Measurements from ENCODE around the gene REST.
"Not testable (repeated sequence)": the region's sequence is repeated elsewhere in the genome, so short reads cannot be mapped to it uniquely, and the experiment has no call there.

REST gene

GRCh38 chr4:56905796-56906195 is 1.9 kb upstream of the REST start:
- Histone ChIP-seq H3K4me3 (no peak overlapping the region), H3K9me3 (ENCODE audit: low read depth, low read length) (no peaks in the 10 kb centered on the region), H3K27ac (no peak overlapping the region), H3K9ac (ENCODE audit: insufficient read length) (no peak overlapping the region), H3K36me3 (ENCODE audit: insufficient read depth, low read length) (peaks cover 4% of the 10 kb centered on the region; the same call in 1 of the 2 replicates)
- no peak for DNase-seq (ENCODE audit: low read depth, low spot score)
- TF ChIP-seq FOXP2 (optimal IDR thresholded peaks at IDR 0.05; ENCODE audit: control extremely low read depth, extremely low read length, insufficient read depth) (no peak), EZH2 (IDR thresholded peaks at IDR 0.05) (no peak), POLR2AphosphoS5 (IDR thresholded peaks at IDR 0.05; ENCODE audit: borderline replicate concordance, low read depth, low read length) (no peak)

- DNase-seq (ENCODE audit: low read depth, low spot score): no peak
- Histone ChIP-seq H3K4me3 (peak overlapping the region; percentile 83), H3K9ac (ENCODE audit: insufficient read length) (peak overlapping the region; percentile 67)
Observed at GRCh38 chr4:56906489-56907393, 959 bp upstream of the REST start.

GRCh38 chr4:56908206-56909085 is 746 bp downstream of the REST start:
- TF ChIP-seq FOXP2 (optimal IDR thresholded peaks at IDR 0.05; ENCODE audit: control extremely low read depth, extremely low read length, insufficient read depth) (no peak), POLR2AphosphoS5 (IDR thresholded peaks at IDR 0.05; ENCODE audit: borderline replicate concordance, low read depth, low read length) (no peak), EZH2 (IDR thresholded peaks at IDR 0.05) (no peak)
- H3K9ac ChIP-seq (ENCODE audit: insufficient read length): peak overlapping the region; percentile 88
- no peaks in the 10 kb centered on the region for H3K9me3 ChIP-seq (ENCODE audit: low read depth, low read length)
- peak overlapping the region; percentile 90 for H3K4me3 ChIP-seq
- H3K36me3 ChIP-seq (ENCODE audit: insufficient read depth, low read length): peaks cover 23% of the 10 kb centered on the region; the same call in 1 of the 2 replicates
- DNase-seq (ENCODE audit: low read depth, low spot score): no peak
- H3K27ac ChIP-seq: peak overlapping the region; percentile 83

More at GRCh38 chr4:56906489-56907393, 959 bp upstream of the REST start:
- Histone ChIP-seq H3K27ac (peak overlapping the region; percentile 40; the same call in 1 of the 2 replicates), H3K36me3 (ENCODE audit: insufficient read depth, low read length) (peaks cover 14% of the 10 kb centered on the region; the same call in 1 of the 2 replicates), H3K9me3 (ENCODE audit: low read depth, low read length) (no peaks in the 10 kb centered on the region)
- no peak for TF ChIP-seq POLR2AphosphoS5 (IDR thresholded peaks at IDR 0.05; ENCODE audit: borderline replicate concordance, low read depth, low read length)
- TF ChIP-seq FOXP2 (optimal IDR thresholded peaks at IDR 0.05; ENCODE audit: control extremely low read depth, extremely low read length, insufficient read depth): no peak
- no peak for TF ChIP-seq EZH2 (IDR thresholded peaks at IDR 0.05)

- Histone ChIP-seq H3K4me3 (peak overlapping the region; percentile 90), H3K9me3 (ENCODE audit: low read depth, low read length) (no peaks in the 10 kb centered on the region), H3K27ac (peak overlapping the region; percentile 83), H3K36me3 (ENCODE audit: insufficient read depth, low read length) (peaks cover 25% of the 10 kb centered on the region), H3K9ac (ENCODE audit: insufficient read length) (peak overlapping the region; percentile 88)
- DNase-seq (ENCODE audit: low read depth, low spot score): no peak
- TF ChIP-seq EZH2 (IDR thresholded peaks at IDR 0.05) (no peak), POLR2AphosphoS5 (IDR thresholded peaks at IDR 0.05; ENCODE audit: borderline replicate concordance, low read depth, low read length) (no peak), FOXP2 (optimal IDR thresholded peaks at IDR 0.05; ENCODE audit: control extremely low read depth, extremely low read length, insufficient read depth) (no peak)
Observed at GRCh38 chr4:56909086-56909894, 1.6 kb downstream of the REST start.

GRCh38 chr4:56910172-56910967 is 2.7 kb downstream of the REST start:
- Histone ChIP-seq H3K4me3 (peak overlapping the region; percentile 90), H3K9ac (ENCODE audit: insufficient read length) (peak overlapping the region; percentile 88), H3K9me3 (ENCODE audit: low read depth, low read length) (no peaks in the 10 kb centered on the region), H3K36me3 (ENCODE audit: insufficient read depth, low read length) (peaks cover 25% of the 10 kb centered on the region), H3K27ac (peak overlapping the region; percentile 83; the same call in 1 of the 2 replicates)
- DNase-seq (ENCODE audit: low read depth, low spot score): no peak
- TF ChIP-seq EZH2 (IDR thresholded peaks at IDR 0.05): no peak
- no peak for TF ChIP-seq POLR2AphosphoS5 (IDR thresholded peaks at IDR 0.05; ENCODE audit: borderline replicate concordance, low read depth, low read length)
- no peak for TF ChIP-seq FOXP2 (optimal IDR thresholded peaks at IDR 0.05; ENCODE audit: control extremely low read depth, extremely low read length, insufficient read depth)

GRCh38 chr4:56914336-56914735 is 6.6 kb downstream of the REST start:
- DNase-seq (ENCODE audit: low read depth, low spot score): no peak
- H3K36me3 ChIP-seq (ENCODE audit: insufficient read depth, low read length): peaks cover 48% of the 10 kb centered on the region
- H3K27ac ChIP-seq: no peak overlapping the region
- H3K4me3 ChIP-seq: no peak overlapping the region
- H3K9ac ChIP-seq (ENCODE audit: insufficient read length): no peak overlapping the region
- TF ChIP-seq POLR2AphosphoS5 (IDR thresholded peaks at IDR 0.05; ENCODE audit: borderline replicate concordance, low read depth, low read length) (no peak), FOXP2 (optimal IDR thresholded peaks at IDR 0.05; ENCODE audit: control extremely low read depth, extremely low read length, insufficient read depth) (no peak), EZH2 (IDR thresholded peaks at IDR 0.05) (no peak)
- H3K9me3 ChIP-seq (ENCODE audit: low read depth, low read length): no peaks in the 10 kb centered on the region

- not testable (repeated sequence) for DNase-seq (ENCODE audit: low read depth, low spot score); H3K9ac ChIP-seq (ENCODE audit: insufficient read length); H3K4me3 ChIP-seq; H3K27ac ChIP-seq; H3K9me3 ChIP-seq (ENCODE audit: low read depth, low read length)
- peaks cover 52% of the 10 kb centered on the region for H3K36me3 ChIP-seq (ENCODE audit: insufficient read depth, low read length)
Observed at GRCh38 chr4:56914977-56915376, 7.3 kb downstream of the REST start.
